Keratinocyte (primary cell): Measurements from ENCODE around the gene KCNJ6. TPM values are rescaled to one million over a fixed set of nuclear protein-coding genes. Genes with fewer than 3 reads are reported as not detected.

ENCODE experiments used
- DNase-seq: peaks from one replicate; pipeline ENCODE4 v3.0.0-alpha.2; 2011; ENCODE audit warnings: low read depth, missing footprints, low spot score
- FAIRE-seq: peaks from 2 replicates; lab custom pipeline; 2011; peaks lifted over from hg19 to GRCh38; lab: Jason Lieb, UNC
- H2AFZ ChIP-seq: 2 replicates; pipeline ENCODE4 v1.6.0; 2012; ENCODE audit warnings: low read length, control low read depth, inconsistent platforms; ENCODE audit not compliant: control insufficient read depth
- H3K27ac ChIP-seq: 2 replicates; pipeline ENCODE4 v1.5.1; 2011; ENCODE audit warnings: low read length; ENCODE audit not compliant: control insufficient read depth, insufficient read depth
- H3K27me3 ChIP-seq: 3 replicates; pipeline ENCODE4 v1.6.0; 2011; ENCODE audit warnings: low read length; ENCODE audit not compliant: control insufficient read depth, insufficient read depth; ENCODE audit errors: extremely low read depth
- H3K36me3 ChIP-seq, 2 experiments: 2 replicates in 1 of 2; 3 replicates in 1 of 2; pipeline ENCODE4 v1.5.1; 2011; ENCODE audit warnings: low read length in 2 of 2, mild to moderate bottlenecking in 1 of 2; ENCODE audit not compliant: control insufficient read depth in 2 of 2, insufficient read depth in 2 of 2; ENCODE audit errors: extremely low read depth in 1 of 2
- H3K4me1 ChIP-seq: 3 replicates; pipeline ENCODE4 v1.5.1; 2011; ENCODE audit warnings: low read length; ENCODE audit not compliant: control insufficient read depth, insufficient read depth; ENCODE audit errors: extremely low read depth
- H3K4me2 ChIP-seq: 3 replicates; pipeline ENCODE4 v1.6.0; 2011; ENCODE audit warnings: low read depth, low read length; ENCODE audit not compliant: control insufficient read depth, insufficient read depth; ENCODE audit errors: extremely low read depth
- H3K4me3 ChIP-seq, 3 experiments: fragments of 200-600 bp in 1 of 3; sonication (generic) in 1 of 3; 2 replicates in 2 of 3; 3 replicates in 1 of 3; pipeline ENCODE4 v1.5.1; 2011 to 2016; ENCODE audit warnings: low read length in 3 of 3, mild to moderate bottlenecking in 3 of 3, control low read depth in 2 of 3, inconsistent platforms in 1 of 3, low read depth in 1 of 3, mixed read lengths in 1 of 3, mixed run types in 1 of 3, moderate library complexity in 1 of 3; ENCODE audit not compliant: control insufficient read depth in 2 of 3, insufficient read depth in 2 of 3; ENCODE audit errors: extremely low read depth in 1 of 3
- H3K79me2 ChIP-seq: 2 replicates; pipeline ENCODE4 v1.6.0; 2012; ENCODE audit warnings: low read length; ENCODE audit not compliant: control insufficient read depth, insufficient read depth
- H3K9ac ChIP-seq: 3 replicates; pipeline ENCODE4 v1.6.0; 2011; ENCODE audit warnings: low read length; ENCODE audit not compliant: control insufficient read depth, insufficient read depth; ENCODE audit errors: extremely low read depth
- H3K9me1 ChIP-seq: 3 replicates; pipeline ENCODE4 v1.6.0; 2011; ENCODE audit warnings: low read length; ENCODE audit not compliant: control insufficient read depth, insufficient read depth; ENCODE audit errors: extremely low read depth
- H3K9me3 ChIP-seq: 2 replicates; pipeline ENCODE4 v1.5.1; 2012; ENCODE audit warnings: low read depth, low read length; ENCODE audit not compliant: control insufficient read depth
- H4K20me1 ChIP-seq: 3 replicates; pipeline ENCODE4 v1.6.0; 2011; ENCODE audit warnings: low read length; ENCODE audit not compliant: control insufficient read depth, insufficient read depth; ENCODE audit errors: extremely low read depth
- EZH2 ChIP-seq: IDR thresholded peaks from one replicate; pipeline ENCODE4 v1.6.1; 2012; ENCODE audit warnings: inconsistent platforms, mild to moderate bottlenecking, low read length, moderate library complexity
- dilution Hi-C: fragments of 300-500 bp; cut with MboI; formaldehyde crosslinking; loops from one replicate; pipeline ENCODE4 v1.7.0; 2020; ENCODE audit warnings: low sequenced_read_pairs; ENCODE audit not compliant: extremely low pct_ligation_motif_present
- polyA plus RNA-seq, 5 experiments: library from polyadenylated mRNA; depleted of rRNA in 3 of 5; stranded (reverse) in 3 of 5; stranded (forward) in 1 of 5; unstranded in 1 of 5; fragments of >200 nt; gene quantifications; 1 replicate in 1 of 5; 2 replicates in 3 of 5; 3 replicates in 1 of 5; pipeline versions ENCODE4 v1.2.1 to v1.2.3, GENCODE V29; 2011 to 2012; ENCODE audit warnings: missing spikeins in 2 of 5, low read depth in 1 of 5, low replicate concordance in 1 of 5
- TF ChIP-seq, protein P1 (sequence below), 3 experiments: IDR thresholded peaks in 1 of 3; conservative IDR thresholded peaks in 1 of 3; optimal IDR thresholded peaks in 1 of 3; 2 replicates in 2 of 3; 3 replicates in 1 of 3; pipeline versions ENCODE3 to v1.5.1; 2011; ENCODE audit warnings: low read length in 3 of 3, mild to moderate bottlenecking in 3 of 3, moderate library complexity in 2 of 3, control low read depth in 1 of 3, inconsistent platforms in 1 of 3; ENCODE audit not compliant: insufficient read depth in 2 of 3; ENCODE audit errors: extremely low read depth in 1 of 3

The KCNJ6 gene
- polyA plus RNA-seq, 1 donor (not counting 4 experiments of a cell fraction or from before 2014, with no cell fraction given), result not detected

DNA sequence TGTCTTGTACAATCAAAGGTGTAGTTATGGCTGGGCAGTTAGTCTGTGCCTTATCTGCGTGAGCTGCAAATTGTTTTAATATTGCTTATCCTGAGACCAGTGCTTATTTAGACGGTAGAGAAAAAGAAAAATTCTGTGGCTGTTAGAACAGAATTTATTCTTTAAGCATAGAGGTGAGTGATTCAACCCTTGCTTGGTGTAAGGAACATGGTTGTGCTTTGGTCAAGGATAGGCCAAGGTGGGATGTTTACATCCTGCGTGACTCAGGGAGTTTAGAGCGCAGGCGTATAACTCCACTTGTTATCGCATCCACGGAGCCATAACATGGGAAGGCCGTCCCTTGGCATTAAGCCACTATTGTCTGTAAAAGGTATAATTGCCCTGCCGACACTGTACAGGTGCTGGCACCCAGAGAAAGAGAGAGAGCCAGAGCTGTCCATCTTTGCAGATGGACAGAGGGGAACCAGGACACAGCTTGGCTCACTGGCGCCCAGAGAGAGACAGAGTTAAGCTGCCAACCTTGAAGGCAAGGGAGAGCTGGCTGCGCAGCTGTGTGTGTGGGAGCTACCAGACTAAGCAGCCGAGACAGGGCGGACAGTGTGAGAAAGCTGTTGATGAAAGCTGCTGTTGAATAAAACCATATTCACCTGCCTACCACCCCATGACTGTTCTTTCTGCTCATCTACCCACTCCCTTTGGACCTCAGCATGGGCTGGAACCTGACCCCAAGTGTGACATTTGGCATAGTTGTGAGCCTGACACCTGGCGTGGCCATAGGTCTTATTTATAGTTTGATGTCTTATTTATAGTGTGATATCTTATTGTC lies 349.3 kb downstream of the KCNJ6 start:
- Histone ChIP-seq H2AFZ (no peak overlapping the region), H3K9me1 (no peaks in the 10 kb centered on the region), H3K4me2 (no peak overlapping the region), H4K20me1 (no peaks in the 10 kb centered on the region), H3K79me2 (no peaks in the 10 kb centered on the region), H3K9me3 (no peaks in the 10 kb centered on the region), H3K36me3 (no peaks in the 10 kb centered on the region), H3K9ac (no peak overlapping the region), H3K27me3 (no peaks in the 10 kb centered on the region), H3K27ac (no peak overlapping the region), H3K4me1 (peaks cover 17% of the 10 kb centered on the region), H3K4me3 (no peak overlapping the region)
- no peak for FAIRE-seq
- TF ChIP-seq, protein P1, sequence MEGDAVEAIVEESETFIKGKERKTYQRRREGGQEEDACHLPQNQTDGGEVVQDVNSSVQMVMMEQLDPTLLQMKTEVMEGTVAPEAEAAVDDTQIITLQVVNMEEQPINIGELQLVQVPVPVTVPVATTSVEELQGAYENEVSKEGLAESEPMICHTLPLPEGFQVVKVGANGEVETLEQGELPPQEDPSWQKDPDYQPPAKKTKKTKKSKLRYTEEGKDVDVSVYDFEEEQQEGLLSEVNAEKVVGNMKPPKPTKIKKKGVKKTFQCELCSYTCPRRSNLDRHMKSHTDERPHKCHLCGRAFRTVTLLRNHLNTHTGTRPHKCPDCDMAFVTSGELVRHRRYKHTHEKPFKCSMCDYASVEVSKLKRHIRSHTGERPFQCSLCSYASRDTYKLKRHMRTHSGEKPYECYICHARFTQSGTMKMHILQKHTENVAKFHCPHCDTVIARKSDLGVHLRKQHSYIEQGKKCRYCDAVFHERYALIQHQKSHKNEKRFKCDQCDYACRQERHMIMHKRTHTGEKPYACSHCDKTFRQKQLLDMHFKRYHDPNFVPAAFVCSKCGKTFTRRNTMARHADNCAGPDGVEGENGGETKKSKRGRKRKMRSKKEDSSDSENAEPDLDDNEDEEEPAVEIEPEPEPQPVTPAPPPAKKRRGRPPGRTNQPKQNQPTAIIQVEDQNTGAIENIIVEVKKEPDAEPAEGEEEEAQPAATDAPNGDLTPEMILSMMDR (optimal IDR thresholded peaks at IDR 0.05 in 1 of 3, IDR thresholded peaks at IDR 0.05 in 1 of 3, conservative IDR thresholded peaks at IDR 0.05 in 1 of 3; ENCODE audit: extremely low read depth in 1 of 3, insufficient read depth in 2 of 3, low read length in 3 of 3), result no peak
- no peak for TF ChIP-seq EZH2
- dilution Hi-C loops, result no loop called here
- DNase-seq, result no peak

DNA sequence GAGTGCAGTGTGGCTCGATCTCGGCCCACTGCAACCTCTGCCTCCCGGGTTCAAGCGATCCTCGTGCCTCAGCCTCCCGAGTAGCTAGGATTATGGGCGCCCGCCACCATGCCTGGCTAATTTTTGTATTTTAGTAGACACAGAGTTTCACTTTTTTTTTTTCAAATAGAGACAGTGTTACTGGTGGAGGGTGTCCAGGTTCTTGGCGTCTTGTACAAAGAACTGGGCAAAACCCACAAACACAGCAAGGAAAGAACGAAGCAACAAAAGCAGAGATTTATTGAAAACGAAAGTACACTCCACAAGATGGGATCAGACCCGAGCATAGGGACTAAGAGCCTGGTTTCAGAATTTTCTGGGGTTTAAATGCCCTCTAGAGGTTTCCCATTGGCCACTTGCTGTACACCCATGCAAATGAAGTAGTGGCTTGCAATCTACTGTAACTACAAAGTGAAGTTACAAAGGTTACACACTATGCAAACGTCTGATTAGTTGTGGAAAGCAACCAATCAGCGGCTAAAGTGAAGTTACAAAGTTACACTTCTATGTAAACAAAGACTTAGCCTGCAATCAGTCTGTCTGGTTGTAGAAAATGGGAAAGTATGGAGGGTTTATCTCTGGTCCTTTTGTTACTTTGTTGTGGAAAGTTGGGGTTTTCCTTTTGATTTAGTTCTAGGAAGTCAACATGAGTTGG lies 350.6 kb downstream of the KCNJ6 start:
- peaks cover 17% of the 10 kb centered on the region for H3K4me1 ChIP-seq
- no peaks in the 10 kb centered on the region for H4K20me1 ChIP-seq
- no peak overlapping the region for H3K27ac ChIP-seq
- DNase-seq (no peak), FAIRE-seq (no peak)
- no peak overlapping the region for H2AFZ ChIP-seq
- H3K9me3 ChIP-seq, result no peaks in the 10 kb centered on the region
- H3K27me3 ChIP-seq, result no peaks in the 10 kb centered on the region
- dilution Hi-C loops, result no loop called here
- H3K4me2 ChIP-seq, result no peak overlapping the region
- no peaks in the 10 kb centered on the region for H3K79me2 ChIP-seq
- no peak overlapping the region for H3K4me3 ChIP-seq
- no peaks in the 10 kb centered on the region for H3K9me1 ChIP-seq
- no peak for TF ChIP-seq EZH2
- TF ChIP-seq, protein P1 (optimal IDR thresholded peaks at IDR 0.05 in 1 of 3, IDR thresholded peaks at IDR 0.05 in 1 of 3, conservative IDR thresholded peaks at IDR 0.05 in 1 of 3; ENCODE audit: extremely low read depth in 1 of 3, insufficient read depth in 2 of 3, low read length in 3 of 3), result no peak
- H3K36me3 ChIP-seq, result no peaks in the 10 kb centered on the region
- H3K9ac ChIP-seq, result no peak overlapping the region
